Liver (tissue), 3 donors: ENCODE data around the gene ETV3L.

Source experiments
- FOXA1 ChIP-seq: IDR thresholded peaks from 2 replicates; pipeline ENCODE4 v1.6.1; 2016; ENCODE audit warnings: antibody characterized with exemption
- GABPA ChIP-seq, 2 donors: IDR thresholded peaks in 1 of 2; conservative IDR thresholded peaks in 1 of 2; 2 replicates each; pipeline ENCODE4 v1.6.1; 2016; ENCODE audit warnings: antibody characterized with exemption in 2 of 2, mild to moderate bottlenecking in 1 of 2, moderate library complexity in 1 of 2
- TAF1 ChIP-seq: conservative IDR thresholded peaks from 2 replicates; pipeline ENCODE4 v1.6.1; 2016; ENCODE audit warnings: antibody characterized with exemption, mild to moderate bottlenecking
- TF ChIP-seq, protein P1 (sequence below): IDR thresholded peaks from 2 replicates; pipeline ENCODE4 v1.6.1; 2016; ENCODE audit warnings: antibody characterized with exemption
- TF ChIP-seq, protein P2 (sequence below): fragments of 150-350 bp; IDR thresholded peaks from 2 replicates; pipeline ENCODE4 v1.5.1; 2017; ENCODE audit warnings: improper control_type of control experiment, low read depth, low read length; ENCODE audit not compliant: missing input control
- TF ChIP-seq, protein P3 (sequence below): IDR thresholded peaks from 2 replicates; pipeline ENCODE4 v1.6.1; 2016; ENCODE audit warnings: antibody characterized with exemption, mild to moderate bottlenecking
- donor health status: healthy.
- donor health status: healthy.

DNA sequence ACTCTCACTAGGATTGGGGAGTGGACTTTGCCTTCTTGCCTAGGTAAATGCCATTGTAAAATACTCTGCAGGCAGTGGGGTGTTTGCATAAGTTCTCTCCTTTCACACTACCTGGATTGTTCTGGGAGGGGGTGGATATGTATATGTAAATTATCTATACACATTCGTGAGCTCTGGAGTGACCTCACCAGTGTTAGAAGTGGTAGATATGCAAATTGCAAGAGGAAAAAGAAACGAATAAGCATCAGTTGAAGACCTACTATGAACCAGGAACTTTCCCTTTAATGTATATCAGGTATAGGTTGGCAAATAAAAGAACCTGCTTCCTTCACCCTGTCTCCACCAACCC, 52.6 kb downstream of the ETV3L start:
- TF ChIP-seq, protein P1, sequence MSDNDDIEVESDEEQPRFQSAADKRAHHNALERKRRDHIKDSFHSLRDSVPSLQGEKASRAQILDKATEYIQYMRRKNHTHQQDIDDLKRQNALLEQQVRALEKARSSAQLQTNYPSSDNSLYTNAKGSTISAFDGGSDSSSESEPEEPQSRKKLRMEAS, result no peak
- TF ChIP-seq, protein P2, sequence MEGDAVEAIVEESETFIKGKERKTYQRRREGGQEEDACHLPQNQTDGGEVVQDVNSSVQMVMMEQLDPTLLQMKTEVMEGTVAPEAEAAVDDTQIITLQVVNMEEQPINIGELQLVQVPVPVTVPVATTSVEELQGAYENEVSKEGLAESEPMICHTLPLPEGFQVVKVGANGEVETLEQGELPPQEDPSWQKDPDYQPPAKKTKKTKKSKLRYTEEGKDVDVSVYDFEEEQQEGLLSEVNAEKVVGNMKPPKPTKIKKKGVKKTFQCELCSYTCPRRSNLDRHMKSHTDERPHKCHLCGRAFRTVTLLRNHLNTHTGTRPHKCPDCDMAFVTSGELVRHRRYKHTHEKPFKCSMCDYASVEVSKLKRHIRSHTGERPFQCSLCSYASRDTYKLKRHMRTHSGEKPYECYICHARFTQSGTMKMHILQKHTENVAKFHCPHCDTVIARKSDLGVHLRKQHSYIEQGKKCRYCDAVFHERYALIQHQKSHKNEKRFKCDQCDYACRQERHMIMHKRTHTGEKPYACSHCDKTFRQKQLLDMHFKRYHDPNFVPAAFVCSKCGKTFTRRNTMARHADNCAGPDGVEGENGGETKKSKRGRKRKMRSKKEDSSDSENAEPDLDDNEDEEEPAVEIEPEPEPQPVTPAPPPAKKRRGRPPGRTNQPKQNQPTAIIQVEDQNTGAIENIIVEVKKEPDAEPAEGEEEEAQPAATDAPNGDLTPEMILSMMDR, result no peak
- TF ChIP-seq GABPA (IDR thresholded peaks at IDR 0.05 in 1 of 2, conservative IDR thresholded peaks at IDR 0.05 in 1 of 2) (no peak), FOXA1 (no peak), TAF1 (no peak)
- TF ChIP-seq, protein P3, sequence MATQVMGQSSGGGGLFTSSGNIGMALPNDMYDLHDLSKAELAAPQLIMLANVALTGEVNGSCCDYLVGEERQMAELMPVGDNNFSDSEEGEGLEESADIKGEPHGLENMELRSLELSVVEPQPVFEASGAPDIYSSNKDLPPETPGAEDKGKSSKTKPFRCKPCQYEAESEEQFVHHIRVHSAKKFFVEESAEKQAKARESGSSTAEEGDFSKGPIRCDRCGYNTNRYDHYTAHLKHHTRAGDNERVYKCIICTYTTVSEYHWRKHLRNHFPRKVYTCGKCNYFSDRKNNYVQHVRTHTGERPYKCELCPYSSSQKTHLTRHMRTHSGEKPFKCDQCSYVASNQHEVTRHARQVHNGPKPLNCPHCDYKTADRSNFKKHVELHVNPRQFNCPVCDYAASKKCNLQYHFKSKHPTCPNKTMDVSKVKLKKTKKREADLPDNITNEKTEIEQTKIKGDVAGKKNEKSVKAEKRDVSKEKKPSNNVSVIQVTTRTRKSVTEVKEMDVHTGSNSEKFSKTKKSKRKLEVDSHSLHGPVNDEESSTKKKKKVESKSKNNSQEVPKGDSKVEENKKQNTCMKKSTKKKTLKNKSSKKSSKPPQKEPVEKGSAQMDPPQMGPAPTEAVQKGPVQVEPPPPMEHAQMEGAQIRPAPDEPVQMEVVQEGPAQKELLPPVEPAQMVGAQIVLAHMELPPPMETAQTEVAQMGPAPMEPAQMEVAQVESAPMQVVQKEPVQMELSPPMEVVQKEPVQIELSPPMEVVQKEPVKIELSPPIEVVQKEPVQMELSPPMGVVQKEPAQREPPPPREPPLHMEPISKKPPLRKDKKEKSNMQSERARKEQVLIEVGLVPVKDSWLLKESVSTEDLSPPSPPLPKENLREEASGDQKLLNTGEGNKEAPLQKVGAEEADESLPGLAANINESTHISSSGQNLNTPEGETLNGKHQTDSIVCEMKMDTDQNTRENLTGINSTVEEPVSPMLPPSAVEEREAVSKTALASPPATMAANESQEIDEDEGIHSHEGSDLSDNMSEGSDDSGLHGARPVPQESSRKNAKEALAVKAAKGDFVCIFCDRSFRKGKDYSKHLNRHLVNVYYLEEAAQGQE, result no peak
